ENCODE results near the gene NOTUM. TPM values are rescaled to one million over a fixed set of nuclear protein-coding genes. Genes with fewer than 3 reads are reported as not detected.

Gene NOTUM
- total and polyA plus RNA-seq, 10 of the 15 experiments (the other 5 are each of a cell fraction or from before 2014, with no cell fraction given): 0.04 to 0.13 TPM; not detected in 8

- TF ChIP-seq, protein P1, sequence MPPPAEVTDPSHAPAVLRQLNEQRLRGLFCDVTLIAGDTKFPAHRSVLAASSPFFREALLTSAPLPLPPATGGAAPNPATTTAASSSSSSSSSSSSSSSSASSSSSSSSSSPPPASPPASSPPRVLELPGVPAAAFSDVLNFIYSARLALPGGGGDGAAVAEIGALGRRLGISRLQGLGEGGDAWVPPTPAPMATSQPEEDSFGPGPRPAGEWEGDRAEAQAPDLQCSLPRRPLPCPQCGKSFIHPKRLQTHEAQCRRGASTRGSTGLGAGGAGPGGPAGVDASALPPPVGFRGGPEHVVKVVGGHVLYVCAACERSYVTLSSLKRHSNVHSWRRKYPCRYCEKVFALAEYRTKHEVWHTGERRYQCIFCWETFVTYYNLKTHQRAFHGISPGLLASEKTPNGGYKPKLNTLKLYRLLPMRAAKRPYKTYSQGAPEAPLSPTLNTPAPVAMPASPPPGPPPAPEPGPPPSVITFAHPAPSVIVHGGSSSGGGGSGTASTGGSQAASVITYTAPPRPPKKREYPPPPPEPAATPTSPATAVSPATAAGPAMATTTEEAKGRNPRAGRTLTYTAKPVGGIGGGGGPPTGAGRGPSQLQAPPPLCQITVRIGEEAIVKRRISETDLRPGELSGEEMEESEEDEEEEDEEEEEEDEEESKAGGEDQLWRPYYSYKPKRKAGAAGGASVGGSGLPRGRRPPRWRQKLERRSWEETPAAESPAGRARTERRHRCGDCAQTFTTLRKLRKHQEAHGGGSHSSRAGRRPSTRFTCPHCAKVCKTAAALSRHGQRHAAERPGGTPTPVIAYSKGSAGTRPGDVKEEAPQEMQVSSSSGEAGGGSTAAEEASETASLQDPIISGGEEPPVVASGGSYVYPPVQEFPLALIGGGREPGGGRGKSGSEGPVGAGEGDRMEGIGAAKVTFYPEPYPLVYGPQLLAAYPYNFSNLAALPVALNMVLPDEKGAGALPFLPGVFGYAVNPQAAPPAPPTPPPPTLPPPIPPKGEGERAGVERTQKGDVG (CRISPR knock-in tag; IDR thresholded peaks at IDR 0.05): no peak
- TF ChIP-seq NR2C1 (IDR thresholded peaks at IDR 0.05) (no peak), NBN (IDR thresholded peaks at IDR 0.05) (no peak), NRF1 (conservative IDR thresholded peaks at IDR 0.05; ENCODE audit: low read depth, low read length) (no peak), RB1 (IDR thresholded peaks at IDR 0.05; ENCODE audit: borderline replicate concordance) (no peak), IKZF2 (IDR thresholded peaks at IDR 0.05) (no peak), POLR2AphosphoS2 (IDR thresholded peaks at IDR 0.05; ENCODE audit: low read depth, low read length) (no peak), NFXL1 (IDR thresholded peaks at IDR 0.05; ENCODE audit: borderline replicate concordance) (no peak)
These were observed 9.0 kb downstream of the NOTUM start (continued) for GRCh38 chr17:81951785-81952684.

- ChIA-PET RAD21 (ENCODE audit: unreplicated experiment) (no interaction called here), POLR2A (no interaction called here), SMC1A (ENCODE audit: uncharacterized antibody, unreplicated experiment) (no interaction called here), CTCF (interaction anchor here (0.8 kb wide), 1 partner anchor 9 kb away, joined by 3 read pairs; no protein-coding TSS in a partner anchor)
- no peak overlapping the region for H3K27ac ChIP-seq (ENCODE audit: control insufficient read depth, insufficient read depth)
- 44% methylated on average over 15 of the region's 15 CpGs for WGBS (ENCODE audit: insufficient coverage, insufficient replicate concordance, low lambda C conversion rate, missing lambda C conversion rate)
- H3K4me2 ChIP-seq (ENCODE audit: control insufficient read depth, insufficient read depth): no peak overlapping the region
- no peaks in the 10 kb centered on the region for H3K79me2 ChIP-seq (ENCODE audit: control insufficient read depth, insufficient read depth, low read length)
- no peaks in the 10 kb centered on the region for H3K9me3 ChIP-seq (replicated peaks; ENCODE audit: control insufficient read depth, insufficient read depth, low read length)
- H3K4me1 ChIP-seq (ENCODE audit: control insufficient read depth, insufficient read depth, low read length): no peaks in the 10 kb centered on the region
- no peaks in the 10 kb centered on the region for H4K20me1 ChIP-seq (ENCODE audit: control insufficient read depth, insufficient read depth)
- FAIRE-seq (no peak), ATAC-seq (no peak), DNase-seq (ENCODE audit: low read depth, low spot score) (no peak)
- H2AFZ ChIP-seq (ENCODE audit: control insufficient read depth, low read depth, low read length): no peak overlapping the region
- in situ Hi-C loops (cut with MboI): no loop called here
- H3K36me3 ChIP-seq (ENCODE audit: control insufficient read depth in 2 of 2, insufficient read depth in 2 of 2, low read length in 1 of 2): no peaks in the 10 kb centered on the region
- intact Hi-C loops (cut with micrococcal nuclease; ENCODE audit: unreplicated experiment): no loop called here
- no peak overlapping the region for H3K4me3 ChIP-seq
- H3K9ac ChIP-seq (ENCODE audit: control insufficient read depth, insufficient read depth, low read length): no peak overlapping the region
- no peak for TF ChIP-seq YBX1 (IDR thresholded peaks at IDR 0.05)
- peak in 1 of 2 experiments; percentile 51; a peak in 2 of 4 replicates for TF ChIP-seq BHLHE40 (IDR thresholded peaks at IDR 0.05; ENCODE audit: borderline replicate concordance in 1 of 2, low read depth in 2 of 2, low read length in 1 of 2)
- TF ChIP-seq POLR2AphosphoS5 (IDR thresholded peaks at IDR 0.05; ENCODE audit: low read length): no peak
- no peaks in the 10 kb centered on the region for H3K27me3 ChIP-seq (replicated peaks in 1 of 2; ENCODE audit: control insufficient read depth in 2 of 2, insufficient read depth in 2 of 2, low read length in 1 of 2)
- no TSS peak for BruUV-seq (replicated peaks)
These were observed 10.5 kb downstream of the NOTUM start for GRCh38 chr17:81950501-81950900.
